Left cardiac atrium (tissue), 4 donors: ENCODE data around the gene UVRAG. TPM values are rescaled to one million over a fixed set of nuclear protein-coding genes. Genes with fewer than 3 reads are reported as not detected.

Experiments
- ATAC-seq, 2 donors: fragments of 200-7000 bp; cut with Tn5 transposase; one replicate each; pipeline ENCODE4 v1.9.1; 2020; ENCODE audit warnings: mild to moderate bottlenecking in 2 of 2, moderate library complexity in 2 of 2
- DNase-seq: peaks from one replicate; pipeline ENCODE4 v3.0.0-alpha.2; 2020
- intact Hi-C, 2 donors: fragments of 100-400 bp; cut with DNase I; formaldehyde crosslinking; loops; one replicate each; pipeline versions ENCODE4 v1.14.1 to v1.15.1; 2022 to 2023
- total RNA-seq, 2 donors: library from RNA; stranded (reverse); fragmentation: NEBNext Ultra II Directional; extraction: Animal tissue kit (Norgen Biotek cat#: 25700); gene quantifications; one replicate each; pipeline ENCODE4 v1.2.1, GENCODE V29; 2021
- donor health status: DM: no; HTN: yes; CAD: no.
- donor health status: DM: no; HTN: yes; CAD: no; lungs with severe emphysema.
- donor health status: DM: yes; HTN: yes; CAD: no.
- donor health status: Dilated cardiomyopathy.

UVRAG gene
- total RNA-seq, 2 donors from 2014 or later, result 13.9 to 17.7 TPM

DNA sequence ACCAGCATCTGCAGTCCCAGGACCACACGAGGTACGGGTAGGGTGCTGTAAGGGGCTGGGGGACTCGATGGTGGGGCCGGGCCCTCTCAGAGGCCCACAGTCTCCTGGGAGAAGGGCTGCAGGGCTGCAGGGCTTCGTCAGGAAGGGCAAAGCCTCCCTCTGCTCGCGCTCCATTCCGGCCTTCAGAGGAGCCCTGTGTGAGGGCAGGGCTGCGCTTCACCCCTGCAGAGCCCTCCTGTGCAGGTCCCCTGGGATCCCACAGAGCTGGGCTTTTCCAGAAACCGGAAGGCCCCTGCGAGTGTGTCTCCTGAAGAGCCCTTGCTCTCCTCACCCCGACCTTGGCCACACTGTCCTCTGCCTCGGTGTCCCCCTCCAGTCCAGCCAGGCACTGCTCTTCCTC, 364.1 kb downstream of the UVRAG start:
- ATAC-seq (no peak), DNase-seq (peak; percentile 10)
- intact Hi-C loops, result no loop called here

DNA sequence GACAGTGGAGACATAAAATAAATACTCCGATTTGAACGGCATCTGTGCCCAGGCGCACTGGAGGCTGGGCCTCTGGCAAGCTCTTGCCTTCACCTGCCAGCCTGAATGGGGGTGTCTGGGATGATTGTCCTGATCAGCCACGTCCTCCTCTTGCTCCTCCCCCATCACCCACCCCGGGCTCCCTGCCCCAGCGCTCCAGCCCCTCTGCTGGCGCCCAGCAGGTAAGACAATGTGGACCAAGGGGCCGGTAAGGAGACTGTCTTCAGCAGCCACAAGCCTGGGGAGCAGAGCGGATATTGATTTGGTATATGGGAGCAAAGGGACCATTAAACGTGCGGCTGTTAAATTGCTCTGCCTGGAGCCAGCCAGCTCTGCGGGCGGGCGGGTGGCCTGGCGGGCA, 366.4 kb downstream of the UVRAG start:
- intact Hi-C loops, result no loop called here
- ATAC-seq (no peak), DNase-seq (no peak)

DNA sequence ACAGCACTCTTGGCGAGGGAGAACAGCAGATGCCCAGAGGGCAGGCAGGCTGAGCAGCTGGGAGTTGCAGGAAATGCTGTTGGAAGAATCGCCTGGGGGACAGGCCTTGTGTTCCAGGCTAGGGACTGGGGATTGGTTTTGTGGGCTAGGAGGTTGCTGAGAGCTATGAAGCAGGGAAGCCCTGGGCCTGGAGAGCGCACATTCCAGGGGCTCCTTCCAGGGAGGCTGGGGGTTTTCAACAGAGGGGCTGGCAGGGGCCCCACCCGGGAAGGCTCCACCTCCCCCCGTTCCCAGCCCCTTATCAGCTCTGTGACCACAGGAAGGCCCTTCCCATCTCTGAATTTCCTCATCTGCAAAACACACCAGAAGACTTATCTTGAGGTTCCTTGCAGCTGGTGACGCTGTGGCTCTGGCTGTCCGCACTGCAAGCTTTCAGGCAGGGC, 369.6 kb downstream of the UVRAG start:
- ATAC-seq (peak; percentile 16 to 41), DNase-seq (peak; percentile 50)
- intact Hi-C loops, result no loop called here

DNA sequence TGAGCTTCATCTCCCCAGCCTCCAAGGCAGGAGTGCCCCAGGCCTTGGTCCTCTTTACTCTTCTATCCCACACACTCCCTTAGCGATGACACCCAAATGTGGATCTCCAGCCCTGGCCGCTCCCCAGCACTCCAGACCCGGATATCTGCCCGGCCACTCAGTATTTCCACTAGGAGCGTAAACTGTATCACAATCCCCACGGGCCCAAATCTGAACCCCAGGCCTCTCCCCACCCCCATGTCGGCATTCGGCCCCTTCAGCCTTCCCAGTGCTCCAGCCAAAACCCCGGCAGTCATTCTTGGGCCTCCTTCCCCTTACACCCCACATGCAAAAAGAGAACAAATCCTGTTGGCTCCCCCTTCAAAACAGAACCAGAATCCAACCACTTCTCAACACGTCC, 370.5 kb downstream of the UVRAG start:
- intact Hi-C loops, result no loop called here
- peak; percentile 19 to 78 for ATAC-seq
- peak; percentile 45 for DNase-seq

DNA sequence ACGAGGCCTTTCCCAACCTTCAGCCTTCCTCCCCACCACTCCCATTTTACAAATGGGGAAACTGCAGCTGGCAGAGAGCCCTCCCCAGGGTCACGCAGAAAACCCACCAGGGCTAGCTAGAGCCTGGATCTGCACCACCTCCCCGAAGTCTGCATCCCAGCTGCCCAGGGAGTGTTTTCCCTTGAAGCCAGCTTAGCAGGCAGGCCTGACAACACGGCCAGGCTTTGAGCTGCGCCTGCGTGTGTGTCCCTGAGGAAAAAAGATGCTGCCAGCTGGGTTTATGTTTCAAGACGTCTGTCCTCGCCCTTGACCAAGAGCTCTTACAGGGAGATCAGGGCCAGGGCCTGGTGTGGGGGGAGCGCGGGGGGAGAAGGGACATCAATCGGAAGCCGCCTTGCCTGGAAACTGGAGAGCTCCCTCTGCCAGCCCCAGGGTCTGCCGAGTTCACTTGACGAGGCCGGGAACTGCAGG, 371.0 kb downstream of the UVRAG start:
- DNase-seq (peak; percentile 68), ATAC-seq (peak; percentile 22 to 79)
- intact Hi-C loops, result no loop called here

DNA sequence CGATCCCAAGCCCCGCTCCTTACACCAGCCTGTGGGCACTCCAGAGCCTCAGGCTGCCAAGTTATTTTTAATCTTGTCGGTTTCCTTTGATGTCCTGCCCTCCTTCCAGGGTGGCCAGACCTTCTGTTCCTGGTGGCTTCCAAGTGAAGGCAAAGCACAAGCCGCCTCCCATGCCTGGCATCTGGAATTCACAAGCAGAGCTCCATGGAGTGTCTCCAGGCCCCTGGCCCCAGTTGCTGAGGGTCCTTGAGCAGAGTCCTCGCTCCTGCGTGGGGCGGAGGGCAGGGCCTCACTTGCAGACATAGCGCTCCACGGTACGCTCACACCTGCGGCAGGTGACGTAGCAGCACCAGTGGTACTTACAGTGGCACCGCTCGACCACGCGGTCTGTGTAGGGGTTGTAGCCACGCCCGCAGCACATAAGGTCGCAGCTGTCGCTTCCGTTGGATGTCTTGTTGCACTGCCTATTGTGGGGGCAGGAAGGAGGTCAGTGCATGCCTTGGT, 371.8 kb downstream of the UVRAG start:
- intact Hi-C loops, result no loop called here
- DNase-seq (no peak), ATAC-seq (no peak)

DNA sequence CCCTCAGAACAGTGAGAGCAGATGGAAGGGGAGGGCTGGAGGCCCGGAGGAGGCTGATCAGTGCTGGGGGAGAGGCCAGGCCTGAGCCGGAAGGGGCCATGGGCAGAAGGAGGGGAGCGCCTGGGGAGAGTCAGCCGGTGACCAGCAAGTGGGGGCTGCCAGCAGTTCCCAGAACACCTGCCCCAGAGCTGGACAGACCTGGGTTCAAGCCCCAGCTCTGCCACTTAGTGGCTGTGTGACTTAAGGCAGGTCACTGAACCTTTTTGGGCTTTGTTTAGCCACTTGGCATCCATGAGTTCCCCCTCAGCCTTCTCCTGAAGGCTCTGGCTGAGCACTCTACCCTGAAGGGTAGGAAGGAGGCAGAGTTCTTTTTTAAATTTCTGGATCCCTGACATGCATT, 373.9 kb downstream of the UVRAG start:
- ATAC-seq, result no peak
- DNase-seq, result peak; percentile 12
- intact Hi-C loops, result no loop called here

DNA sequence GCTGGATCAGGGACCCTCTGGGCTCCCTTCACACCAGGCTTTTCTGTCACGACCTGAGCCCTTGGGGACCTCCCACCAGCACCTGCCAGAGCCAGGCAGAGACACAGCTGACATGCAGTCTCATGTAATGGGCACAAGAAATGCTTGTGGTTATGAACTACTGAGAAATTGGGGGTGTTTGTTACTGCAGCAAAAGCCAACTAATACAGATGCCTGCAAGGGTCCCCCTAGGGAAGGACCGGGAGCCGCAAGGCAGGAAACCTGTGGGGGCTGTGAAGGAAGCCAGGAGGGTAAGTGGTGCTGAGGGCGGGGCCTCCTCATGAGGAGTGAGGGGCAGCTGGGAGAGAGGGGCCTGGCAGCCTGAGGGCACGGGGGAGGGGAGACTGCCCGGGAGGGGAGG, 374.7 kb downstream of the UVRAG start:
- no peak for ATAC-seq
- no peak for DNase-seq
- intact Hi-C loops, result no loop called here

DNA sequence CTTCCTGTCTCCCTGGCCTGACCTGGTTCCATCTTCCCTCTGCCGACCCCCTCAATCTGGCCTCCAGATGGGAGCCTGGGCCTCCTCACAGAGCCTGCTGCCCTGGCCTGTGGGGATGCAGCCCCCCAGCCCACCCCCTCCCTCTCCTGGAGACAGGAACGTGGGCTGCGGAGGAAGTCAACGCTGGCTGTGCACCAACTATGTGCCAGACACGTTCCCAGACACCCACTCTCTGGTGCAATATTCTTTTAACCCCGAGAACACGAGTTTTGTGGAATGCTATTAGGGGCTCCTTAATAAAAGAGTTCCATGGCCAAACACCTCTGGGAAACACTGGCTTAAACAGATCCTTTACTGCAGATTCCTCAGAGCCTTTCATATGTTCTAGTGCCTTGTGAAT, 375.4 kb downstream of the UVRAG start:
- no peak for ATAC-seq
- intact Hi-C loops, result no loop called here

More for the DNA sequence above, 375.4 kb downstream of the UVRAG start:
- no peak for DNase-seq

Other genes starting within 250 kb of the UVRAG start
- gene MAP6, start 146.2 kb upstream of the UVRAG start, total RNA-seq, result 1 to 10 TPM; 5.6 to 5.9 TPM
- gene MOGAT2, start 97.4 kb upstream of the UVRAG start, total RNA-seq, result under 1 TPM; 0.26 to 0.38 TPM
- gene DGAT2, start 46.4 kb upstream of the UVRAG start, total RNA-seq, result 100 to 1,000 TPM in 1 of 2 donors, 10 to 100 TPM in 1; 81.2 to 131 TPM